HCT116 (cell line): ENCODE results near the gene SPTSSA. TPM values are rescaled to one million over a fixed set of nuclear protein-coding genes. Genes with fewer than 3 reads are reported as not detected.
"Not testable (repeated sequence)": the region's sequence is repeated elsewhere in the genome, so short reads cannot be mapped to it uniquely, and the experiment has no call there.

ENCODE experiments used
- ATAC-seq: fragments of 200-7000 bp; cut with Tn5 transposase; 2 replicates; pipeline ENCODE4 v1.9.1; 2020; ENCODE audit warnings: mild to moderate bottlenecking, moderate library complexity
- BruUV-seq: library from RNA; stranded (reverse); fragments of 400-500 nt; replicated peaks from 2 replicates; lab custom pipeline; 2021; lab: Mats Ljungman, UMichigan
- CTCF ChIA-PET: fragments of 300-600 bp; sonication (Branson Sonifier 250); formaldehyde crosslinking; loops from one replicate; lab custom pipeline; 2021; ENCODE audit warnings: antibody characterized with exemption; lab: Charles Lee
- POLR2A ChIA-PET: fragments of 300-600, 350-600 bp; sonication (Branson Sonifier 250); formaldehyde crosslinking; loops from one replicate; lab custom pipeline; 2021; ENCODE audit warnings: antibody characterized with exemption; lab: Charles Lee
- RAD21 ChIA-PET, 2 experiments: fragments of 300-600 bp; sonication (Branson Sonifier 250); formaldehyde crosslinking; loops; one replicate each; lab custom pipeline; 2023; ENCODE audit warnings: low total read pairs in 2 of 2; ENCODE audit not compliant: uncharacterized antibody in 2 of 2, unreplicated experiment in 2 of 2, low non-redundant PET in 1 of 2; lab: Charles Lee
- DNase-seq: peaks from one replicate; pipeline ENCODE4 v3.0.0-alpha.2; 2010; ENCODE audit warnings: low read depth, low spot score
- H2AFZ ChIP-seq: fragments of 200-600 bp; shearing (Covaris generic), sonication (generic); 2 replicates; pipeline ENCODE4 v1.6.1; 2017; ENCODE audit warnings: low read depth, mixed run types, mixed read lengths, antibody characterized with exemption, low read length; ENCODE audit not compliant: poor library complexity, severe bottlenecking
- H3K27ac ChIP-seq: 2 replicates; pipeline ENCODE4 v1.5.1; 2012; ENCODE audit warnings: low read depth, low read length
- H3K27me3 ChIP-seq: fragments of 200-600 bp; sonication (generic); 2 replicates; pipeline ENCODE4 v1.6.1; 2016; ENCODE audit warnings: mixed run types, low read length, mixed read lengths; ENCODE audit not compliant: insufficient read depth
- H3K36me3 ChIP-seq, 2 experiments: fragments of 200-500 bp in 1 of 2; fragments of 200-600 bp in 1 of 2; sonication (Bioruptor generic) in 1 of 2; sonication (generic) in 1 of 2; 2 replicates each; pipeline versions ENCODE4 v1.5.1 to v1.6.1; 2014 to 2016; ENCODE audit warnings: low read length in 2 of 2, inconsistent platforms in 1 of 2, mixed read lengths in 1 of 2, mixed run types in 1 of 2; ENCODE audit not compliant: insufficient read depth in 2 of 2, control insufficient read depth in 1 of 2
- H3K4me1 ChIP-seq, 2 experiments: fragments of 200-600 bp in 1 of 2; sonication (generic) in 1 of 2; 2 replicates each; pipeline versions ENCODE4 v1.5.1 to v1.6.1; 2012 to 2017; ENCODE audit warnings: low read length in 2 of 2, inconsistent platforms in 1 of 2, mild to moderate bottlenecking in 1 of 2, mixed read lengths in 1 of 2, mixed run types in 1 of 2, moderate library complexity in 1 of 2; ENCODE audit not compliant: insufficient read depth in 2 of 2, control insufficient read depth in 1 of 2
- H3K4me2 ChIP-seq: fragments of 200-600 bp; sonication (generic); 2 replicates; pipeline ENCODE4 v1.6.1; 2017; ENCODE audit warnings: mixed run types, low read length, mixed read lengths
- H3K4me3 ChIP-seq, 2 experiments: fragments of 200-600 bp in 1 of 2; sonication (generic) in 1 of 2; replicated peaks in 1 of 2; 2 replicates each; pipeline ENCODE4 v1.5.1; 2011 to 2016; ENCODE audit warnings: low read length in 2 of 2, control low read depth in 1 of 2, low read depth in 1 of 2, mild to moderate bottlenecking in 1 of 2, mixed read lengths in 1 of 2, mixed run types in 1 of 2
- H3K79me2 ChIP-seq: fragments of 200-600 bp; sonication (generic); 2 replicates; pipeline ENCODE4 v1.6.1; 2017; ENCODE audit warnings: mild to moderate bottlenecking, mixed run types, low read length, moderate library complexity, mixed read lengths; ENCODE audit not compliant: insufficient read depth
- H3K9ac ChIP-seq: fragments of 200-600 bp; sonication (generic); 2 replicates; pipeline ENCODE4 v1.6.1; 2016; ENCODE audit warnings: low read length, mixed read lengths
- H3K9me2 ChIP-seq: fragments of 200-600 bp; sonication (generic), shearing (Covaris generic); 2 replicates; pipeline ENCODE4 v1.6.1; 2017; ENCODE audit warnings: mixed run types, mild to moderate bottlenecking, moderate library complexity; ENCODE audit not compliant: insufficient read depth
- H3K9me3 ChIP-seq, 2 experiments: fragments of 200-500 bp in 1 of 2; fragments of 200-600 bp in 1 of 2; sonication (Bioruptor generic) in 1 of 2; sonication (generic) in 1 of 2; 2 replicates each; pipeline ENCODE4 v1.6.1; 2014 to 2017; ENCODE audit warnings: low read length in 2 of 2, mixed read lengths in 2 of 2, inconsistent platforms in 1 of 2, low read depth in 1 of 2, mild to moderate bottlenecking in 1 of 2, mixed run types in 1 of 2, moderate library complexity in 1 of 2; ENCODE audit not compliant: control insufficient read depth in 1 of 2, insufficient read depth in 1 of 2
- H4K20me1 ChIP-seq: fragments of 200-600 bp; sonication (generic), shearing (Covaris generic); 2 replicates; pipeline ENCODE4 v1.6.1; 2017; ENCODE audit warnings: mixed run types, mild to moderate bottlenecking, moderate library complexity; ENCODE audit not compliant: insufficient read depth
- ELF1 ChIP-seq: IDR thresholded peaks from 2 replicates; pipeline ENCODE4 v1.6.1; 2012; ENCODE audit warnings: low read depth, borderline replicate concordance
- intact Hi-C: fragments of 100-400 bp; cut with micrococcal nuclease; formaldehyde crosslinking; loops from 2 replicates; pipeline ENCODE4 v1.10.0; 2022
- total RNA-seq: library from RNA; stranded (reverse); gene quantifications from one replicate; pipeline ENCODE4 v1.2.1, GENCODE V29; 2021; ENCODE audit not compliant: unreplicated experiment
- TF ChIP-seq, protein P1 (sequence below), 3 experiments: fragments of 200-600 bp in 1 of 3; sonication (generic) in 1 of 3; IDR thresholded peaks in 2 of 3; conservative IDR thresholded peaks in 1 of 3; 2 replicates each; pipeline ENCODE4 v1.5.1; 2012 to 2017; ENCODE audit warnings: low read depth in 2 of 3, low read length in 2 of 3, antibody characterized with exemption in 1 of 3, borderline replicate concordance in 1 of 3, control low read depth in 1 of 3, mild to moderate bottlenecking in 1 of 3, mixed read lengths in 1 of 3, mixed run types in 1 of 3, moderate library complexity in 1 of 3; ENCODE audit not compliant: insufficient read depth in 1 of 3

SPTSSA gene
- total RNA-seq, 1 experiment from 2014 or later, result 17.0 TPM

- RAD21 ChIA-PET, result no interaction called here
- no peak overlapping the region for H2AFZ ChIP-seq
- POLR2A ChIA-PET, result no interaction called here
- CTCF ChIA-PET, result interaction anchor here (0.8 kb wide), 1 partner anchor 19 kb away, joined by 3 read pairs; no protein-coding TSS in a partner anchor
- H3K79me2 ChIP-seq, result no peaks in the 10 kb centered on the region
- no peak overlapping the region for H3K9ac ChIP-seq
- no peak overlapping the region for H3K4me3 ChIP-seq
- BruUV-seq, result no TSS peak
- H3K9me3 ChIP-seq, result no peaks in the 10 kb centered on the region
- no peaks in the 10 kb centered on the region for H4K20me1 ChIP-seq
- no peaks in the 10 kb centered on the region for H3K27me3 ChIP-seq
- H3K9me2 ChIP-seq, result no peaks in the 10 kb centered on the region
- H3K36me3 ChIP-seq, result no peaks in the 10 kb centered on the region
- no peak overlapping the region for H3K27ac ChIP-seq
- ATAC-seq, result no peak
- intact Hi-C loops, result no loop called here
- no peaks in the 10 kb centered on the region for H3K4me1 ChIP-seq
- TF ChIP-seq, protein P1, sequence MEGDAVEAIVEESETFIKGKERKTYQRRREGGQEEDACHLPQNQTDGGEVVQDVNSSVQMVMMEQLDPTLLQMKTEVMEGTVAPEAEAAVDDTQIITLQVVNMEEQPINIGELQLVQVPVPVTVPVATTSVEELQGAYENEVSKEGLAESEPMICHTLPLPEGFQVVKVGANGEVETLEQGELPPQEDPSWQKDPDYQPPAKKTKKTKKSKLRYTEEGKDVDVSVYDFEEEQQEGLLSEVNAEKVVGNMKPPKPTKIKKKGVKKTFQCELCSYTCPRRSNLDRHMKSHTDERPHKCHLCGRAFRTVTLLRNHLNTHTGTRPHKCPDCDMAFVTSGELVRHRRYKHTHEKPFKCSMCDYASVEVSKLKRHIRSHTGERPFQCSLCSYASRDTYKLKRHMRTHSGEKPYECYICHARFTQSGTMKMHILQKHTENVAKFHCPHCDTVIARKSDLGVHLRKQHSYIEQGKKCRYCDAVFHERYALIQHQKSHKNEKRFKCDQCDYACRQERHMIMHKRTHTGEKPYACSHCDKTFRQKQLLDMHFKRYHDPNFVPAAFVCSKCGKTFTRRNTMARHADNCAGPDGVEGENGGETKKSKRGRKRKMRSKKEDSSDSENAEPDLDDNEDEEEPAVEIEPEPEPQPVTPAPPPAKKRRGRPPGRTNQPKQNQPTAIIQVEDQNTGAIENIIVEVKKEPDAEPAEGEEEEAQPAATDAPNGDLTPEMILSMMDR (IDR thresholded peaks at IDR 0.05 in 2 of 3, conservative IDR thresholded peaks at IDR 0.05 in 1 of 3; ENCODE audit: borderline replicate concordance in 1 of 3, insufficient read depth in 1 of 3, low read depth in 2 of 3, low read length in 2 of 3), result no peak
- no peak for TF ChIP-seq ELF1
- TF ChIP-seq, all 23 proteins: peak for 0
- H3K4me2 ChIP-seq, result no peak overlapping the region
- no peak for DNase-seq
Measured at GRCh38 chr14:34478261-34478660, 16.2 kb upstream of the SPTSSA start.

DNA sequence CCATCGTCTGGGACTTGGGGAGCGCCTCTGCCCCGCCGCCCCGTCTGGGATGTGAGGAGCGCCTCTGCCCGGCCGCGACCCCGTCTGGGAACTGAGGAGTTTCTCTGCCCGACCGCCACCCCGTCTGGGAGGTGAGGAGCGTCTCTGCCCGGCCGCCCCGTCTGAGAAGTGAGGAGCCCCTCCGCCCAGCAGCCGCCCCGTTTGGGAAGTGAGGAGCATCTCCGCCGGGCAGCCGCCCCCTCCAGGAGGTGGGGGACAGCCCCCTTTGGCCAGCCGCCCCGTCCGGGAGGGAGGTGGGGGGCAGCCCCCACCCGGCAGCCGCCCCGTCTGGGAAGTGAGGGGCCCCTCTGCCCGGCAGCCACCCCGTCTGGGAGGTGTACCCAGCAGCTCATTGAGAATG lies 14.0 kb upstream of the SPTSSA start:
- RAD21 ChIA-PET, H3K4me1 ChIP-seq, H3K27me3 ChIP-seq, ATAC-seq, H3K9ac ChIP-seq, H3K36me3 ChIP-seq, intact Hi-C loops, CTCF ChIA-PET, DNase-seq, H3K4me2 ChIP-seq, H3K27ac ChIP-seq, H3K9me3 ChIP-seq, POLR2A ChIA-PET, H2AFZ ChIP-seq, H3K79me2 ChIP-seq, BruUV-seq, H4K20me1 ChIP-seq, H3K9me2 ChIP-seq, H3K4me3 ChIP-seq: not testable (repeated sequence)
